ENCODE results near the gene CHIT1. TPM values are rescaled to one million over a fixed set of nuclear protein-coding genes. Genes with fewer than 3 reads are reported as not detected.

CHIT1 gene
- total RNA-seq, 1 donor from 2014 or later, result not detected

GRCh38 chr1:203200916-203201315, 28.6 kb downstream of the CHIT1 start:
- ATAC-seq (no peak), DNase-seq (no peak)
- intact Hi-C loops (cut with micrococcal nuclease), result no loop called here

- ATAC-seq (peak; percentile 76), DNase-seq (no peak)
- intact Hi-C loops (cut with micrococcal nuclease), result no loop called here
These were observed 29.5 kb downstream of the CHIT1 start for GRCh38 chr1:203199816-203200571.

- intact Hi-C loops (cut with micrococcal nuclease), result no loop called here
- ATAC-seq (no peak), DNase-seq (no peak)
These were observed 30.0 kb downstream of the CHIT1 start for GRCh38 chr1:203199481-203199815.

GRCh38 chr1:203199002-203199401, 30.5 kb downstream of the CHIT1 start:
- ATAC-seq (no peak), DNase-seq (no peak)
- intact Hi-C loops (cut with micrococcal nuclease), result no loop called here

- intact Hi-C loops (cut with micrococcal nuclease), result no loop called here
- ATAC-seq (no peak), DNase-seq (no peak)
These were observed 31.8 kb downstream of the CHIT1 start for GRCh38 chr1:203197625-203198024.

- intact Hi-C loops (cut with micrococcal nuclease), result no loop called here
- ATAC-seq, result no peak
- DNase-seq, result no peak
These were observed 33.1 kb downstream of the CHIT1 start for GRCh38 chr1:203196371-203196770.

- DNase-seq (no peak), ATAC-seq (no peak)
- intact Hi-C loops (cut with micrococcal nuclease), result no loop called here
These were observed 38.5 kb downstream of the CHIT1 start for GRCh38 chr1:203190949-203191348.

GRCh38 chr1:203189951-203190352, 39.5 kb downstream of the CHIT1 start:
- DNase-seq (no peak), ATAC-seq (no peak)
- intact Hi-C loops (cut with micrococcal nuclease), result no loop called here

- intact Hi-C loops (cut with micrococcal nuclease), result no loop called here
- no peak for DNase-seq
- no peak for ATAC-seq
These were observed 40.7 kb downstream of the CHIT1 start for GRCh38 chr1:203188686-203189232.

- DNase-seq (no peak), ATAC-seq (no peak)
- intact Hi-C loops (cut with micrococcal nuclease), result no loop called here
These were observed 41.7 kb downstream of the CHIT1 start for GRCh38 chr1:203187689-203188264.

- DNase-seq, result no peak
- ATAC-seq, result peak; percentile 13
- intact Hi-C loops (cut with micrococcal nuclease), result no loop called here
These were observed 42.2 kb downstream of the CHIT1 start for GRCh38 chr1:203187304-203187685.

GRCh38 chr1:203186446-203187303, 42.8 kb downstream of the CHIT1 start, which contains the start of gene CHI3L1:
Gene CHI3L1 (minus strand): TSS chr1:203186704. CDS start chr1:203186623, 81 bp downstream.
- intact Hi-C loops (cut with micrococcal nuclease), result no loop called here
- ATAC-seq (peak; percentile 52), DNase-seq (no peak)

- DNase-seq (no peak), ATAC-seq (no peak)
- intact Hi-C loops (cut with micrococcal nuclease), result no loop called here
These were observed 43.4 kb downstream of the CHIT1 start for GRCh38 chr1:203186091-203186445.

GRCh38 chr1:203185585-203185984, 43.9 kb downstream of the CHIT1 start:
- DNase-seq, result no peak
- no peak for ATAC-seq

GRCh38 chr1:203185061-203185461, 44.4 kb downstream of the CHIT1 start:
- intact Hi-C loops (cut with micrococcal nuclease), result no loop called here
- ATAC-seq, result no peak
- no peak for DNase-seq

More at GRCh38 chr1:203185585-203185984, 43.9 kb downstream of the CHIT1 start:
- intact Hi-C loops (cut with micrococcal nuclease), result no loop called here

GRCh38 chr1:203184467-203184866, 45.0 kb downstream of the CHIT1 start:
- intact Hi-C loops (cut with micrococcal nuclease), result no loop called here
- DNase-seq (no peak), ATAC-seq (no peak)

- intact Hi-C loops (cut with micrococcal nuclease), result no loop called here
- DNase-seq (no peak), ATAC-seq (no peak)
These were observed 45.6 kb downstream of the CHIT1 start for GRCh38 chr1:203183828-203184227.

GRCh38 chr1:203182387-203182953, 47.0 kb downstream of the CHIT1 start:
- intact Hi-C loops (cut with micrococcal nuclease), result no loop called here
- DNase-seq (no peak), ATAC-seq (peak; percentile 59)

GRCh38 chr1:203181586-203182386, 47.7 kb downstream of the CHIT1 start:
- no peak for DNase-seq
- no peak for ATAC-seq
- intact Hi-C loops (cut with micrococcal nuclease), result no loop called here
